GM12874 (cell line): ENCODE data around the gene ARL15.

ENCODE experiments used
- CTCF ChIP-seq: IDR thresholded peaks from 2 replicates; pipeline ENCODE4 v1.5.1; 2011; ENCODE audit warnings: low read depth, mild to moderate bottlenecking, control low read depth, low read length, moderate library complexity; ENCODE audit not compliant: insufficient read depth

ARL15 gene

GRCh38 chr5:53984971-53985370 is 325.4 kb downstream of the ARL15 start:
- TF ChIP-seq CTCF: no peak

- no peak for TF ChIP-seq CTCF
These were observed 326.6 kb downstream of the ARL15 start for GRCh38 chr5:53983568-53984460.

GRCh38 chr5:53980061-53980460 is 330.3 kb downstream of the ARL15 start:
- TF ChIP-seq CTCF: no peak

- TF ChIP-seq CTCF: no peak
These were observed 336.4 kb downstream of the ARL15 start for GRCh38 chr5:53974021-53974420.

- TF ChIP-seq CTCF: no peak
These were observed 338.1 kb downstream of the ARL15 start for GRCh38 chr5:53972314-53972713.

GRCh38 chr5:53971551-53971950 is 338.8 kb downstream of the ARL15 start:
- TF ChIP-seq CTCF: no peak

- TF ChIP-seq CTCF: no peak
These were observed 339.2 kb downstream of the ARL15 start for GRCh38 chr5:53971131-53971530.
